H1 (cell line): Measurements from ENCODE around the gene ATF7IP2. TPM values are rescaled to one million over a fixed set of nuclear protein-coding genes. Genes with fewer than 3 reads are reported as not detected.

Experiments
- CTCF ChIA-PET: fragments of 300-600 bp; sonication (Branson Sonifier 250); formaldehyde crosslinking; loops from one replicate; lab custom pipeline; 2021; ENCODE audit not compliant: partially characterized antibody; lab: Charles Lee
- POLR2A ChIA-PET: fragments of 300-600 bp; sonication (Branson Sonifier 250); formaldehyde crosslinking; loops from one replicate; lab custom pipeline; 2021; ENCODE audit warnings: inconsistent platforms; ENCODE audit not compliant: partially characterized antibody; lab: Charles Lee
- DNase-seq, 2 experiments: peaks; one replicate each; pipeline versions ENCODE4 v3.0.0 to v3.0.0-alpha.2; 2010 to 2022; ENCODE audit warnings: low spot score in 2 of 2, low read depth in 1 of 2, mixed read lengths in 1 of 2
- FAIRE-seq: peaks from 2 replicates; lab custom pipeline; 2011; peaks lifted over from hg19 to GRCh38; lab: Jason Lieb, UNC
- H2AFZ ChIP-seq: 2 replicates; pipeline ENCODE4 v1.8.1; 2012; ENCODE audit warnings: low read length, inconsistent platforms
- H2AK5ac ChIP-seq: 2 replicates; pipeline ENCODE4 v1.6.1; 2013; ENCODE audit warnings: low read depth, low read length
- H2BK120ac ChIP-seq: replicated peaks from 2 replicates; pipeline ENCODE3; 2013; ENCODE audit warnings: low read depth, low read length, inconsistent platforms
- H2BK12ac ChIP-seq: 2 replicates; pipeline ENCODE4 v1.6.1; 2013; ENCODE audit warnings: low read depth, low read length
- H2BK15ac ChIP-seq: 2 replicates; pipeline ENCODE4 v1.6.1; 2013; ENCODE audit warnings: low read length
- H2BK20ac ChIP-seq: 2 replicates; pipeline ENCODE4 v1.6.1; 2013; ENCODE audit warnings: low read length
- H2BK5ac ChIP-seq: 2 replicates; pipeline ENCODE4 v1.6.1; 2013; ENCODE audit warnings: low read depth, low read length
- H3K14ac ChIP-seq: 2 replicates; pipeline ENCODE4 v1.6.1; 2013; ENCODE audit warnings: inconsistent platforms; ENCODE audit not compliant: insufficient read length
- H3K18ac ChIP-seq: 2 replicates; pipeline ENCODE4 v1.6.1; 2013; ENCODE audit warnings: low read length; ENCODE audit errors: extremely low read depth
- H3K23ac ChIP-seq: 2 replicates; pipeline ENCODE4 v1.6.1; 2013; ENCODE audit warnings: inconsistent platforms; ENCODE audit not compliant: insufficient read length
- H3K23me2 ChIP-seq: 2 replicates; pipeline ENCODE4 v1.6.1; 2013; ENCODE audit warnings: low read depth, low read length
- H3K27ac ChIP-seq: 2 replicates; pipeline ENCODE4 v1.6.1; 2011; ENCODE audit warnings: low read depth, low read length, inconsistent platforms
- H3K27me3 ChIP-seq, 4 experiments: replicated peaks in 1 of 4; 1 replicate in 1 of 4; 2 replicates in 3 of 4; pipeline versions ENCODE4 v1.6.1 to v1.8.1; 2011 to 2013; ENCODE audit warnings: low read length in 3 of 4, mild to moderate bottlenecking in 3 of 4, inconsistent platforms in 2 of 4, mixed read lengths in 2 of 4, moderate library complexity in 1 of 4; ENCODE audit not compliant: control insufficient read depth in 3 of 4, insufficient read depth in 3 of 4; ENCODE audit errors: extremely low read depth in 1 of 4
- H3K36me3 ChIP-seq, 4 experiments: 2 replicates each; pipeline versions ENCODE4 v1.6.1 to v1.8.1; 2011 to 2013; ENCODE audit warnings: mild to moderate bottlenecking in 4 of 4, low read length in 3 of 4, moderate library complexity in 2 of 4, control low read depth in 1 of 4, inconsistent platforms in 1 of 4; ENCODE audit not compliant: insufficient read depth in 4 of 4, control insufficient read depth in 2 of 4
- H3K4ac ChIP-seq: replicated peaks from 2 replicates; pipeline ENCODE3; 2013; ENCODE audit warnings: low read length, low read depth, mixed read lengths, inconsistent platforms; ENCODE audit not compliant: insufficient read length
- H3K4me1 ChIP-seq, 4 experiments: replicated peaks in 1 of 4; 1 replicate in 1 of 4; 2 replicates in 3 of 4; pipeline versions ENCODE4 v1.6.1 to v1.8.1; 2011 to 2013; ENCODE audit warnings: low read length in 3 of 4, inconsistent platforms in 2 of 4, mixed read lengths in 1 of 4; ENCODE audit not compliant: insufficient read depth in 4 of 4, control insufficient read depth in 3 of 4
- H3K4me2 ChIP-seq, 2 experiments: 2 replicates each; pipeline versions ENCODE4 v1.6.1 to v1.8.1; 2011 to 2013; ENCODE audit warnings: low read depth in 2 of 2, low read length in 2 of 2, control low read depth in 1 of 2, inconsistent platforms in 1 of 2, mild to moderate bottlenecking in 1 of 2; ENCODE audit not compliant: insufficient read depth in 1 of 2
- H3K4me3 ChIP-seq, 4 experiments: fragments of 200-600, 300-600 bp in 1 of 4; sonication (generic), shearing (Covaris generic), sonication (Bioruptor Twin) in 1 of 4; 2 replicates each; pipeline versions ENCODE4 v1.5.1 to v1.8.1; 2011 to 2016; ENCODE audit warnings: low read length in 4 of 4, low read depth in 3 of 4, control low read depth in 2 of 4, inconsistent platforms in 2 of 4, mild to moderate bottlenecking in 2 of 4, mixed read lengths in 1 of 4, moderate library complexity in 1 of 4; ENCODE audit not compliant: insufficient read depth in 2 of 4; ENCODE audit errors: extremely low read depth in 1 of 4
- H3K56ac ChIP-seq: replicated peaks from 2 replicates; pipeline ENCODE3; 2013; ENCODE audit warnings: low read depth, mild to moderate bottlenecking, mixed read lengths, low read length, inconsistent platforms; ENCODE audit not compliant: insufficient read length
- H3K79me1 ChIP-seq: 2 replicates; pipeline ENCODE4 v1.6.1; 2013; ENCODE audit warnings: low read depth, low read length, control low read depth
- H3K79me2 ChIP-seq, 2 experiments: 2 replicates each; pipeline versions ENCODE4 v1.6.1 to v1.8.1; 2012 to 2013; ENCODE audit warnings: low read length in 2 of 2, mild to moderate bottlenecking in 2 of 2, inconsistent platforms in 1 of 2; ENCODE audit not compliant: insufficient read depth in 2 of 2, control insufficient read depth in 1 of 2
- H3K9ac ChIP-seq, 4 experiments: replicated peaks in 1 of 4; 1 replicate in 1 of 4; 2 replicates in 3 of 4; pipeline versions ENCODE4 v1.6.1 to v1.8.1; 2011 to 2013; ENCODE audit warnings: low read depth in 3 of 4, low read length in 3 of 4, control low read depth in 2 of 4, mild to moderate bottlenecking in 2 of 4, moderate library complexity in 2 of 4, inconsistent platforms in 1 of 4; ENCODE audit errors: extremely low read depth in 1 of 4
- H3K9me3 ChIP-seq, 2 experiments: 2 replicates each; pipeline versions ENCODE4 v1.6.1 to v1.8.1; 2012 to 2013; ENCODE audit warnings: mild to moderate bottlenecking in 2 of 2, moderate library complexity in 2 of 2, control low read depth in 1 of 2, inconsistent platforms in 1 of 2, low read depth in 1 of 2, low read length in 1 of 2, mixed read lengths in 1 of 2; ENCODE audit not compliant: insufficient read depth in 2 of 2
- H4K20me1 ChIP-seq, 2 experiments: replicated peaks in 1 of 2; 2 replicates each; pipeline versions ENCODE3 to v1.8.1; 2011 to 2013; ENCODE audit warnings: inconsistent platforms in 2 of 2, low read length in 2 of 2, mild to moderate bottlenecking in 1 of 2; ENCODE audit not compliant: insufficient read depth in 2 of 2, control insufficient read depth in 1 of 2
- H4K5ac ChIP-seq: 2 replicates; pipeline ENCODE4 v1.6.1; 2013; ENCODE audit warnings: low read length, low read depth, mixed read lengths, inconsistent platforms; ENCODE audit not compliant: insufficient read length
- H4K8ac ChIP-seq: 2 replicates; pipeline ENCODE4 v1.8.0; 2013; ENCODE audit warnings: mild to moderate bottlenecking, moderate library complexity, low read length, inconsistent platforms; ENCODE audit not compliant: insufficient read depth; ENCODE audit errors: extremely low read depth
- H4K91ac ChIP-seq: replicated peaks from 2 replicates; pipeline ENCODE3; 2013; ENCODE audit warnings: low read length, mixed read lengths, inconsistent platforms; ENCODE audit not compliant: insufficient read length
- BACH1 ChIP-seq: IDR thresholded peaks from 2 replicates; pipeline ENCODE4 v1.6.1; 2012; ENCODE audit warnings: low read length, improper control_type of control experiment
- CREB1 ChIP-seq: IDR thresholded peaks from 2 replicates; pipeline ENCODE4 v1.6.1; 2012; ENCODE audit warnings: inconsistent platforms
- CTCF ChIP-seq, 3 experiments: IDR thresholded peaks; 1 replicate in 2 of 3; 2 replicates in 1 of 3; pipeline versions ENCODE4 v1.5.1 to v1.6.1; 2011; ENCODE audit warnings: low read length in 3 of 3, mild to moderate bottlenecking in 3 of 3, inconsistent platforms in 2 of 3, low read depth in 1 of 3, moderate library complexity in 1 of 3; ENCODE audit not compliant: insufficient read depth in 1 of 3; ENCODE audit errors: control extremely low read depth in 1 of 3
- GTF2F1 ChIP-seq: IDR thresholded peaks from 2 replicates; pipeline ENCODE4 v1.6.1; 2012; ENCODE audit warnings: low read depth, low read length, improper control_type of control experiment, borderline replicate concordance
- JUND ChIP-seq: IDR thresholded peaks from 2 replicates; pipeline ENCODE4 v1.6.1; 2011; ENCODE audit warnings: mild to moderate bottlenecking, improper control_type of control experiment, low read length
- KDM4A ChIP-seq: IDR thresholded peaks from one replicate; pipeline ENCODE4 v1.7.1; 2012; ENCODE audit warnings: low read depth, mild to moderate bottlenecking, moderate library complexity, low read length, inconsistent platforms; ENCODE audit not compliant: severe bottlenecking
- NANOG ChIP-seq: IDR thresholded peaks from 2 replicates; pipeline ENCODE4 v1.6.1; 2011; ENCODE audit warnings: low read length, low read depth, mild to moderate bottlenecking, inconsistent platforms; ENCODE audit not compliant: insufficient read depth, poor library complexity, severe bottlenecking
- RAD21 ChIP-seq, 2 experiments: IDR thresholded peaks in 1 of 2; conservative IDR thresholded peaks in 1 of 2; 2 replicates each; pipeline ENCODE4 v1.6.1; 2011; ENCODE audit warnings: low read depth in 2 of 2, low read length in 2 of 2, improper control_type of control experiment in 1 of 2, inconsistent platforms in 1 of 2, mild to moderate bottlenecking in 1 of 2, moderate library complexity in 1 of 2
- SP1 ChIP-seq: IDR thresholded peaks from 2 replicates; pipeline ENCODE4 v1.6.1; 2011; ENCODE audit warnings: low read depth, low read length
- SRF ChIP-seq: IDR thresholded peaks from 2 replicates; pipeline ENCODE4 v1.6.1; 2011; ENCODE audit warnings: mild to moderate bottlenecking, low read depth, low read length, moderate library complexity
- YY1 ChIP-seq: IDR thresholded peaks from 2 replicates; pipeline ENCODE4 v1.6.1; 2011; ENCODE audit warnings: low read depth, mild to moderate bottlenecking, low read length
- WGBS, 2 experiments: shearing (Covaris generic) in 1 of 2; methylation state at CpG; one replicate each; pipeline versions ENCODE4 v1.1.6 to v1.1.7; 2013 to 2015; ENCODE audit warnings: low lambda C conversion rate in 2 of 2, mixed read lengths in 2 of 2, inconsistent platforms in 1 of 2, low coverage in 1 of 2, missing lambda C conversion rate in 1 of 2; ENCODE audit not compliant: insufficient replicate concordance in 2 of 2, insufficient coverage in 1 of 2, insufficient read length in 1 of 2; ENCODE audit errors: extremely low coverage in 1 of 2, missing lambda C conversion rate in 1 of 2; 5-methylcytosine and 5-hydroxymethylcytosine counted together
- polyA plus RNA-seq, 7 experiments: library from polyadenylated mRNA; depleted of rRNA in 3 of 7; stranded (reverse) in 5 of 7; unstranded in 2 of 7; fragments of >200 nt in 5 of 7; fragments of 200-250 nt in 2 of 7; gene quantifications; 1 replicate in 5 of 7; 2 replicates in 1 of 7; 4 replicates in 1 of 7; pipeline versions ENCODE4 v1.2.1 to v1.2.3, GENCODE V29; 2011 to 2013; ENCODE audit warnings: missing spikeins in 2 of 7, mixed read lengths in 2 of 7
- total RNA-seq: library from RNA; stranded (reverse); fragmentation: NEBNext Ultra II Directional; extraction: Animal tissue kit (Norgen Biotek cat#: 25700); gene quantifications from 2 replicates; pipeline ENCODE4 v1.2.1, GENCODE V29; 2021

The ATF7IP2 gene
- total and polyA plus RNA-seq, 2 of the 8 experiments (the other 6 are each of a cell fraction or from before 2014, with no cell fraction given), result 28.7 to 32.8 TPM

GRCh38 chr16:10525214-10525825 is 139.5 kb downstream of the ATF7IP2 start:
- Histone ChIP-seq H3K23me2 (no peaks in the 10 kb centered on the region), H3K4ac (no peak overlapping the region), H3K36me3 (no peaks in the 10 kb centered on the region), H3K56ac (no peak overlapping the region), H3K9me3 (no peaks in the 10 kb centered on the region), H2AK5ac (no peak overlapping the region), H3K23ac (no peak overlapping the region), H4K5ac (no peak overlapping the region), H3K18ac (no peak overlapping the region), H4K20me1 (no peaks in the 10 kb centered on the region), H2BK20ac (no peak overlapping the region), H2BK15ac (no peak overlapping the region), H3K79me1 (no peaks in the 10 kb centered on the region), H3K4me2 (no peak overlapping the region), H4K8ac (no peak overlapping the region), H3K9ac (no peak overlapping the region), H3K79me2 (no peaks in the 10 kb centered on the region), H4K91ac (no peak overlapping the region), H3K27ac (no peak overlapping the region), H2BK12ac (no peak overlapping the region), H2BK120ac (no peak overlapping the region), H3K4me3 (no peak overlapping the region), H3K4me1 (no peaks in the 10 kb centered on the region), H2BK5ac (no peak overlapping the region), H3K14ac (no peak overlapping the region), H3K27me3 (no peaks in the 10 kb centered on the region), H2AFZ (no peak overlapping the region)
- POLR2A ChIA-PET, result interaction anchor here (0.6 kb wide), 1 partner anchor 30 kb away, joined by 6 read pairs; no protein-coding TSS in a partner anchor
- CTCF ChIA-PET, result interaction anchor here (0.6 to 4.8 kb wide), 3 partner anchors 11 to 268 kb away, joined by 3 to 35 read pairs (median 3); no protein-coding TSS in a partner anchor
- 93% methylated on average over 6 of the region's 6 CpGs; no CpG with 5 or more reads in 1 of the 2 experiments for WGBS, 2 experiments
- DNase-seq (no peak), FAIRE-seq (no peak)
- TF ChIP-seq KDM4A (no peak), NANOG (no peak), JUND (no peak), CREB1 (no peak), BACH1 (no peak), SRF (no peak), GTF2F1 (no peak), RAD21 (IDR thresholded peaks at IDR 0.05 in 1 of 2, conservative IDR thresholded peaks at IDR 0.05 in 1 of 2; ENCODE audit: low read depth in 2 of 2, low read length in 2 of 2) (no peak), CTCF (IDR thresholded peaks at IDR 0.05; ENCODE audit: control extremely low read depth in 1 of 3, insufficient read depth in 1 of 3, low read depth in 1 of 3, low read length in 3 of 3) (no peak), SP1 (no peak), YY1 (no peak)
